NT2/D1 (cell line): ENCODE results near the gene DRD3.

Source experiments
- YY1 ChIP-seq: IDR thresholded peaks from 2 replicates; pipeline ENCODE4 v1.6.1; 2011; ENCODE audit not compliant: insufficient read length, insufficient read depth
- ZNF274 ChIP-seq: IDR thresholded peaks from 2 replicates; pipeline ENCODE4 v1.6.1; 2011; ENCODE audit warnings: mild to moderate bottlenecking, low read depth, low read length

- TF ChIP-seq YY1 (no peak), ZNF274 (no peak)
Measured at GRCh38 chr3:114093596-114093995, 85.3 kb downstream of the DRD3 start.
